Sigmoid colon (tissue), 4 donors: Measurements from ENCODE around the gene XDH.

ENCODE experiments used
- EP300 ChIP-seq, 4 donors: sonication (generic); formaldehyde crosslinking; IDR thresholded peaks; one replicate each; pipeline ENCODE4 v1.6.1; 2017; ENCODE audit warnings: antibody characterized with exemption in 4 of 4
- TF ChIP-seq, protein P1 (sequence below), 4 experiments: fragments of 450-650 bp in 3 of 4; fragments of 200-600 bp in 1 of 4; IDR thresholded peaks; one replicate each; pipeline ENCODE4 v1.5.1; 2016 to 2019; ENCODE audit warnings: antibody characterized with exemption in 4 of 4, mild to moderate bottlenecking in 3 of 4, moderate library complexity in 2 of 4

DNA sequence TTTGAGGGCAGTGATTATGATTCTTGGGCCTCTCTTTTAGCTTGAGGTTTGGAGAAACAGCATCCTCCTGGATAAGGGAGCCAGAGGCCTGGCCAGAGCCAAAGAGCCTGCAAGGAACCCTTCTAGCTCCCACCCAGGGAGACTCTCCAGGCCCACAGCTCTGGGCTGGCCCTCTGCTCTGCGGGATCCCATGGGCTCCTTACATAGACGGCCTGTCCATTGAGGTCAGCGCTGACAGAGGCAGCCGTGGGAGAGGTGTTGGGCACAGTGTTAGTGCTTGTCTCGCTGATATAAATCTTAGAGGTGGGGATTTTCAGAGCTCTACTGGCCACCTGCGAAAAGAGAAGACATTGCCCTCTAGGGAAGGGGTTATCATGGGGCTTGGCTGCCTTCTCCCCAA is 67.2 kb downstream of the XDH start:
- TF ChIP-seq, protein P1, sequence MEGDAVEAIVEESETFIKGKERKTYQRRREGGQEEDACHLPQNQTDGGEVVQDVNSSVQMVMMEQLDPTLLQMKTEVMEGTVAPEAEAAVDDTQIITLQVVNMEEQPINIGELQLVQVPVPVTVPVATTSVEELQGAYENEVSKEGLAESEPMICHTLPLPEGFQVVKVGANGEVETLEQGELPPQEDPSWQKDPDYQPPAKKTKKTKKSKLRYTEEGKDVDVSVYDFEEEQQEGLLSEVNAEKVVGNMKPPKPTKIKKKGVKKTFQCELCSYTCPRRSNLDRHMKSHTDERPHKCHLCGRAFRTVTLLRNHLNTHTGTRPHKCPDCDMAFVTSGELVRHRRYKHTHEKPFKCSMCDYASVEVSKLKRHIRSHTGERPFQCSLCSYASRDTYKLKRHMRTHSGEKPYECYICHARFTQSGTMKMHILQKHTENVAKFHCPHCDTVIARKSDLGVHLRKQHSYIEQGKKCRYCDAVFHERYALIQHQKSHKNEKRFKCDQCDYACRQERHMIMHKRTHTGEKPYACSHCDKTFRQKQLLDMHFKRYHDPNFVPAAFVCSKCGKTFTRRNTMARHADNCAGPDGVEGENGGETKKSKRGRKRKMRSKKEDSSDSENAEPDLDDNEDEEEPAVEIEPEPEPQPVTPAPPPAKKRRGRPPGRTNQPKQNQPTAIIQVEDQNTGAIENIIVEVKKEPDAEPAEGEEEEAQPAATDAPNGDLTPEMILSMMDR (IDR thresholded peaks at IDR 0.05) = no peak
- no peak for TF ChIP-seq EP300 (IDR thresholded peaks at IDR 0.05)
